OCI-LY7 (cell line): ENCODE measurements around the gene FYB2. TPM values are rescaled to one million over a fixed set of nuclear protein-coding genes. Genes with fewer than 3 reads are reported as not detected.

ENCODE experiments used
- BruUV-seq: library from RNA; stranded (reverse); fragments of 400-500 nt; replicated peaks from 2 replicates; lab custom pipeline; 2021; lab: Mats Ljungman, UMichigan
- CTCF ChIA-PET: fragments of 300-600 bp; sonication (Branson Sonifier 250); formaldehyde crosslinking; loops from one replicate; lab custom pipeline; 2022; ENCODE audit warnings: antibody characterized with exemption; ENCODE audit not compliant: unreplicated experiment; lab: Charles Lee
- POLR2A ChIA-PET: fragments of 300-600 bp; sonication (Branson Sonifier 250); formaldehyde crosslinking; loops from one replicate; lab custom pipeline; 2022; ENCODE audit warnings: antibody characterized with exemption; lab: Charles Lee
- DNase-seq: peaks from one replicate; pipeline ENCODE4 v3.0.0-alpha.2; 2015; ENCODE audit warnings: low spot score
- H2AFZ ChIP-seq: fragments of 200-600 bp; sonication (generic), shearing (Covaris generic); 2 replicates; pipeline ENCODE4 v1.6.1; 2014; ENCODE audit warnings: mild to moderate bottlenecking, antibody characterized with exemption, low read length, moderate library complexity
- H3K27ac ChIP-seq: fragments of 200-600 bp; sonication (generic); 2 replicates; pipeline ENCODE4 v1.5.1; 2014; ENCODE audit warnings: mixed run types, low read depth, mild to moderate bottlenecking, moderate library complexity, low read length, inconsistent platforms; ENCODE audit not compliant: poor library complexity, severe bottlenecking
- H3K36me3 ChIP-seq: fragments of 200-600 bp; sonication (generic); 2 replicates; pipeline ENCODE4 v1.6.1; 2014; ENCODE audit warnings: mild to moderate bottlenecking, antibody characterized with exemption, low read length, moderate library complexity, mixed read lengths; ENCODE audit not compliant: insufficient read depth
- H3K4me1 ChIP-seq: fragments of 200-600 bp; sonication (generic); 2 replicates; pipeline ENCODE4 v1.5.1; 2014; ENCODE audit warnings: mild to moderate bottlenecking, low read length; ENCODE audit not compliant: insufficient read depth, poor library complexity, severe bottlenecking
- H3K4me2 ChIP-seq: fragments of 200-600 bp; sonication (generic); 2 replicates; pipeline ENCODE4 v1.6.1; 2014; ENCODE audit warnings: mild to moderate bottlenecking, low read length
- H3K4me3 ChIP-seq: fragments of 200-600 bp; sonication (generic); 2 replicates; pipeline ENCODE4 v1.5.1; 2014; ENCODE audit warnings: mild to moderate bottlenecking, low read depth, low read length; ENCODE audit not compliant: poor library complexity, severe bottlenecking
- H3K79me2 ChIP-seq: fragments of 200-600 bp; sonication (generic); 2 replicates; pipeline ENCODE4 v1.6.1; 2016; ENCODE audit warnings: low read depth, mild to moderate bottlenecking, low read length, moderate library complexity, mixed read lengths; ENCODE audit not compliant: insufficient read depth
- H3K9me2 ChIP-seq: fragments of 200-600 bp; sonication (generic); 2 replicates; pipeline ENCODE4 v1.6.1; 2016; ENCODE audit warnings: mild to moderate bottlenecking, low read length, mixed read lengths; ENCODE audit not compliant: insufficient read depth
- H3K9me3 ChIP-seq: fragments of 200-600 bp; sonication (generic); 2 replicates; pipeline ENCODE4 v1.6.1; 2014; ENCODE audit warnings: mild to moderate bottlenecking, mixed run types, low read length, mixed read lengths
- H4K20me1 ChIP-seq: fragments of 200-600 bp; sonication (generic); 2 replicates; pipeline ENCODE4 v1.6.1; 2014; ENCODE audit warnings: mild to moderate bottlenecking, antibody characterized with exemption, low read length, moderate library complexity, mixed read lengths; ENCODE audit not compliant: insufficient read depth
- EZH2phosphoT487 ChIP-seq: fragments of 200-600 bp; sonication (generic); IDR thresholded peaks from 2 replicates; pipeline ENCODE4 v1.6.1; 2018; ENCODE audit warnings: low read depth, borderline replicate concordance, mild to moderate bottlenecking, mixed run types, antibody characterized with exemption, low read length, moderate library complexity, mixed read lengths
- intact Hi-C: fragments of 100-400 bp; cut with micrococcal nuclease; formaldehyde crosslinking; loops from one replicate; pipeline ENCODE4 v1.10.0; 2022; ENCODE audit not compliant: unreplicated experiment
- total RNA-seq, 2 experiments: library from RNA; depleted of rRNA in 1 of 2; stranded (reverse); fragments of >200 nt in 1 of 2; shearing (Covaris generic) in 1 of 2; gene quantifications; 2 replicates each; pipeline ENCODE4 v1.2.3, GENCODE V29; 2014 to 2022
- TF ChIP-seq, protein P1 (sequence below): fragments of 200-600 bp; sonication (generic); conservative IDR thresholded peaks from 2 replicates; pipeline ENCODE4 v1.5.1; 2014; ENCODE audit warnings: mild to moderate bottlenecking, antibody characterized with exemption, low read length, moderate library complexity, mixed read lengths

FYB2 gene
- total RNA-seq, 2 experiments from 2014 or later: not detected

DNA sequence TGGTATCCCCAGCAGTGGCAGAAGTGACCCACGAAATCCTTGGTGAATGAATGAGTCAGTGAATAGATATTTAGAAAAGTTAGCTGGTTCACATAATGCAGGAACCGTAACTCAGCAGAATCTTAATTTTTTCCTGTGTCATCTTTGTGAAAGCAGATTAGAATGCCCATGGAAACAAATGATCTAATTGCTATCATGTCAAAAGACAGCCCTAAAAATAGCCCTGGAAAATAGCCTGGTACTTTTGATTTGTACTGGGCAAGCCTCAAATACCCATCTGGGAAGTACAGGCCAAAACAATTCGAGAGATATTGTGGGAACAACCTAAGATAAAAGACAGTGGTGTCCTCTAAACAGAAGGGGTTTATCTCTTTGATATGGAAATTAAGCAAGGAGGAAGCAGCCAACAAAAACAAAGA lies 21.1 kb downstream of the FYB2 start:
- H3K9me2 ChIP-seq: no peaks in the 10 kb centered on the region
- ChIA-PET CTCF (no interaction called here), POLR2A (no interaction called here)
- no peak overlapping the region for H3K4me2 ChIP-seq
- no peaks in the 10 kb centered on the region for H3K9me3 ChIP-seq
- DNase-seq: no peak
- H3K27ac ChIP-seq: no peak overlapping the region
- no peaks in the 10 kb centered on the region for H3K79me2 ChIP-seq
- H3K36me3 ChIP-seq: no peaks in the 10 kb centered on the region
- H3K4me1 ChIP-seq: no peaks in the 10 kb centered on the region
- no TSS peak for BruUV-seq
- no peaks in the 10 kb centered on the region for H4K20me1 ChIP-seq
- intact Hi-C loops: no loop called here
- H3K4me3 ChIP-seq: no peak overlapping the region
- H2AFZ ChIP-seq: no peak overlapping the region
- no peak for TF ChIP-seq EZH2phosphoT487
- TF ChIP-seq, protein P1, sequence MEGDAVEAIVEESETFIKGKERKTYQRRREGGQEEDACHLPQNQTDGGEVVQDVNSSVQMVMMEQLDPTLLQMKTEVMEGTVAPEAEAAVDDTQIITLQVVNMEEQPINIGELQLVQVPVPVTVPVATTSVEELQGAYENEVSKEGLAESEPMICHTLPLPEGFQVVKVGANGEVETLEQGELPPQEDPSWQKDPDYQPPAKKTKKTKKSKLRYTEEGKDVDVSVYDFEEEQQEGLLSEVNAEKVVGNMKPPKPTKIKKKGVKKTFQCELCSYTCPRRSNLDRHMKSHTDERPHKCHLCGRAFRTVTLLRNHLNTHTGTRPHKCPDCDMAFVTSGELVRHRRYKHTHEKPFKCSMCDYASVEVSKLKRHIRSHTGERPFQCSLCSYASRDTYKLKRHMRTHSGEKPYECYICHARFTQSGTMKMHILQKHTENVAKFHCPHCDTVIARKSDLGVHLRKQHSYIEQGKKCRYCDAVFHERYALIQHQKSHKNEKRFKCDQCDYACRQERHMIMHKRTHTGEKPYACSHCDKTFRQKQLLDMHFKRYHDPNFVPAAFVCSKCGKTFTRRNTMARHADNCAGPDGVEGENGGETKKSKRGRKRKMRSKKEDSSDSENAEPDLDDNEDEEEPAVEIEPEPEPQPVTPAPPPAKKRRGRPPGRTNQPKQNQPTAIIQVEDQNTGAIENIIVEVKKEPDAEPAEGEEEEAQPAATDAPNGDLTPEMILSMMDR: no peak

DNA sequence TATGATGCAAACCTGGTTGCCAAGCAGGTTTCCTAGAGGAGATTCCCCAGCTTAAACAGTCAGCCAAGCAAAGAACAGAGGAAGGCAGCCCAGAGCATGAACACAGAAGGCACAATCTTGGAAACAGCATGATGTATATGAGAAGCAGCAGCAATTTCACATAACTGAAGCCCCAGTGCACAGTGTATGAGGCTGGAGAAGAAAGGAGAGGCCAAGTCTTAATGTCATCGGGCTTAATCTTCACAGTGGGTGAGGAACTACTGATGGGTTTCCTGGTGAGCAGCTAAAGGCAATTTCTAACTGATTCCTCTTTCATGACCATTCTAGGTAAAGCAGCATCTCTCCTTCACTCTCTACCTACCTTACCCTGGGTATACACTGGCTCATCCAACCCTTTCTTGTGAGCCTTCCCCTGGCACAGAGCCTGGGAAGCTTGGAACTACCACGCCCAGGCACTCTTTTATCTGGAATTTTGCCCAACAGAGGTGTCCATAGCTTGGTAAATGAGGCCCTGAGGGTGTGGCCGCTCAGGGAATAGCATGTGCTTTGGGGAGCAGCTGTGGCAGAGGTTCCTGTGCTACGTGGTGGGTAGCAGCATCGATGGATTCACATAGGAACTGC lies 22.0 kb downstream of the FYB2 start:
- TF ChIP-seq EZH2phosphoT487: no peak
- TF ChIP-seq, protein P1: no peak
- no peaks in the 10 kb centered on the region for H4K20me1 ChIP-seq
- no peak overlapping the region for H3K27ac ChIP-seq
- intact Hi-C loops: no loop called here
- no TSS peak for BruUV-seq
- H3K4me3 ChIP-seq: no peak overlapping the region
- no peaks in the 10 kb centered on the region for H3K4me1 ChIP-seq
- ChIA-PET CTCF (no interaction called here), POLR2A (no interaction called here)
- H3K79me2 ChIP-seq: no peaks in the 10 kb centered on the region
- H2AFZ ChIP-seq: no peak overlapping the region
- no peaks in the 10 kb centered on the region for H3K36me3 ChIP-seq
- no peaks in the 10 kb centered on the region for H3K9me3 ChIP-seq
- no peak for DNase-seq
- no peak overlapping the region for H3K4me2 ChIP-seq
- no peaks in the 10 kb centered on the region for H3K9me2 ChIP-seq

DNA sequence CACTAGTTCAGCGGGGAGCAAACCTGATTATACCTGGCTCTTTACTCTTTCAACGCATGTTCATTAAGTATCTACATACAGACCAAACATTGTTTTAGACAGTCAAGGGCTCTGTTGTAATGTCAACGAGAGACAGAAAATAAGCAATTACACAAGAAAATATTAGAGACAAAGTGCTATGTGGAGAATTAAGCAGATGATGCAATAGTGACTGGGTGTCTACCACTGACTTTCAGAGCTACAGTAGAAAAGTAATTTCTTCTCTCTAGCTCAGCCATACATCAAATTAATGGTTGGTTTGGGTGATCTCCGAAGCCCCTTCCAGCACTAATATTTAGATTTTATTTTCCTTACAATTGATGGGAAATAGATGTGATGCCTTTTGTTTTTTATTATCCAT lies 23.3 kb downstream of the FYB2 start:
- no peak for DNase-seq
- no peak overlapping the region for H3K4me3 ChIP-seq
- H4K20me1 ChIP-seq: no peaks in the 10 kb centered on the region
- ChIA-PET CTCF (no interaction called here), POLR2A (no interaction called here)
- no peaks in the 10 kb centered on the region for H3K4me1 ChIP-seq
- no peaks in the 10 kb centered on the region for H3K9me2 ChIP-seq
- H3K79me2 ChIP-seq: no peaks in the 10 kb centered on the region
- H3K27ac ChIP-seq: no peak overlapping the region
- H3K9me3 ChIP-seq: no peaks in the 10 kb centered on the region
- H2AFZ ChIP-seq: no peak overlapping the region
- no peak overlapping the region for H3K4me2 ChIP-seq
- intact Hi-C loops: no loop called here
- H3K36me3 ChIP-seq: no peaks in the 10 kb centered on the region
- no TSS peak for BruUV-seq
- TF ChIP-seq, protein P1: no peak
- no peak for TF ChIP-seq EZH2phosphoT487
